Measurements from ENCODE around the gene HYDIN.
"Not testable (repeated sequence)": the region's sequence is repeated elsewhere in the genome, so short reads cannot be mapped to it uniquely, and the experiment has no call there.

Gene HYDIN

DNA sequence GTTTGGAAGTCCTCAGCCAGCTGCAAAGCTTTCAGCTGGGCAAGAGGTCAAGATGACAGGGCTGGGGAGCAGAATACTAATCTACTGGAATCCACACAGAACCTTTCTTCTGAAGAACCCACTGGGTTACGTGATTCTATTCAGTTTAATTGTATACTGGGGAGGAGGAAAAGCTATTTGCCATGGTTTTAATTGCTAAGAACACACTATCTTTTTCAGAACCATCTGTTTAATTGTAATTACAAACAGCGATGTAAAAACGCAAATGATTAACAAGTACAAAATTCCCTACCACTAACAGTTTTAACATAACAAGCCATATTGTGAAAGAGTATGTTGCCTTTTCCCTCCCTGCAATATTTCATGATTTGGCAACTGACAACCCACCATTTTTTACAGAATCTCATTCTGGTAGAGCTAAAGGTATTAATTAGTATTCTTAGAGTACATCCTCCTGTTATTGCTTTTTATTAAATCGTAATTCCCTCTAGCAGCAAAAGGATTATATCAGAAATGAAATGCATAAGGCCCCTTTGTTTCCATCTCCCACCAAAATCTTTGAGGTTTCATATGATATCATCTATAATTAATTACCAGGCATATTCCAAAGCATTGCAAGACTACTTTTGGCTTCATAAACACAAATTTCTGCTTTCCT, 12.1 kb downstream of the HYDIN start:
- no peak for DNase-seq

GRCh38 chr16:71217506-71217905, 13.0 kb downstream of the HYDIN start:
- DNase-seq: no peak

- no peak for DNase-seq
Measured at GRCh38 chr16:71216714-71217113, 13.8 kb downstream of the HYDIN start.

GRCh38 chr16:71214746-71215381, 15.7 kb downstream of the HYDIN start:
- no peak for DNase-seq

DNA sequence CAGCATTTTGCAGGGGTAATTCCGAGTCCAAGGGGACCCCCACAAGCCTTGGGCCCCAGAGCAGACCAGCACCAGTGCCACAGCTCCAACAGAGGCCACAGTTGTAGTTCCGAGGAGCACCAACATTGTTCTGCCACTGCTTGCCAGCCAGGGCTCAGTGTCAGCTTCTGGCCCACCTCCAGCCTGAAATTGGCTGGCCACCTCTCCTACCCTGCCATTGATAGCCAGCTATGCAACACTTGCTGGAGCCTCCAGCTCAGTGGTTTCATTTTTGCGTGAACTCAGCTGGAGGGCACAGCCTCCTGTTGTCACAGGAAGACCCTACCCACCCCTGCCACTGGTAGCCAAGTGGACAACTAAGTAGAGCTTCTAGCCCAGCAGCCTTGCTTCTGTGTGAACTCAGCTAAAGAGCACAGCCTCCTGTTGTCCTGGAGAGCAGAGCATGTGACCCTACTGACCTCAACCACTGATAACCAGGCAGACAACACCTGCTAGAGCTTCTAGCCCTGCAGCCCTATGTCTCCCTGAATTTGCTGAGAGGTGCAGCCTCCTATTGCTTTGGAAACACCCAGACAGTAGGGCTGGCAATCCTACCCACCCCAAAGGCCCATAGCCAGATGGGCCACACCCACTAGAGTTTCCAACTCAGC, 24.9 kb downstream of the HYDIN start:
- DNase-seq: no peak

DNA sequence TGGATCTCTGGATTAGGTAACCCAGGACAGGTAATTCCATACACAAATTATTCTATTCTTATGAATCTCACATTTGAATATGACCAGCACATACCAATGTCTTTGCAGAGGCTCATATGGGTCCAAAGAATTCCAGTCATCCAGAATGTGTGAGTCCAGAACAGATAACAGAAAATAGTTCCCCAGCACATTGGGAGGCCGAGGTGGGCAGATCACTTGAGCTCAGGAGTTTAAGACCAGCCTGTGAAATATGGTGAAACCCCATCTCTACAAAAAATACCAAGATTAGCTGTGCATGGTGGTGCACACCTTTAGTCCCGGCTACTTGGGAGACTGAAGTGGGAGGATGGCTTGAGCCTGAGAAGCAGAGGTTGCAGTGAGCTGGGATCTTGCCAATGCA, 26.9 kb downstream of the HYDIN start:
- no peak for DNase-seq

- DNase-seq: no peak
Measured at GRCh38 chr16:71201556-71201955, 29.0 kb downstream of the HYDIN start.

- no peak for DNase-seq
Measured at GRCh38 chr16:71201054-71201453, 29.5 kb downstream of the HYDIN start.

DNA sequence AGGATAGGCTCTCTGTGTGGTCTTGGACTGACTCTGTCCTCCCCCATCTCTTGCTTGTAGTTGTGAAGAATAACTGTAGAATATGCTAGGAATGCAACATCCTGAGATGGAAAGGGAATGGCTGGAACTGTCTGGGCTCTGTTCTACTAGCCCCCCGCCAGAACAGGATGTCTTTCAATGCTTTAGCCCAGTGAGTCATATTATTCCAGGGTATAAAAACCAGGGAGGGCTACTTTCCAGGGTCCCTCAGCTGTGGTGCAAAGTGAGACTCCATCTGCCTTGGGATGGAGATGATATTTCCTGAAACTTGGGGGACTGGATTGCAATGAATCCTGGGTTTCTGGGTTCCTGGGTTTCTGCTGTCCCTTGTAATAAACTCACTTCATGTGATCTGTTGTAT, 32.1 kb downstream of the HYDIN start:
- no peak for DNase-seq

DNA sequence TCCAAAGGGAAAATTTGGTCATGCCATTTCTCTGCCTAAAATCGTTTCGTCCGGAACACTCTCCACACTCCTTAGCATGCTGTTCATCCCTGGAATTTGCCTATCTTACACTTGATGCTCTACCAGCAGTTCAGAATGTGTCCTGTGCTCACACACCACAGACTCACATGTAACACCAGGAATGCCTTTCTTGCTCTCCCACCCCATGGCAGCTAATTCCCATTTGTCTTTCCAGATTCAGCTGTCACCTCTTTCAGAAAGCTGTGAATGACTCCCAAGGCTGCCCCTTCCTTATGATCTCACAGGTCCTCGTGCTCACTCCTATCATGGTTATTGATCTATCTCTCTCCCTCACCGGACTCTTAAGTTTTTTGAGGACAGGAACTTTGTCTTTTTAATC, 38.1 kb downstream of the HYDIN start:
- DNase-seq: no peak

DNA sequence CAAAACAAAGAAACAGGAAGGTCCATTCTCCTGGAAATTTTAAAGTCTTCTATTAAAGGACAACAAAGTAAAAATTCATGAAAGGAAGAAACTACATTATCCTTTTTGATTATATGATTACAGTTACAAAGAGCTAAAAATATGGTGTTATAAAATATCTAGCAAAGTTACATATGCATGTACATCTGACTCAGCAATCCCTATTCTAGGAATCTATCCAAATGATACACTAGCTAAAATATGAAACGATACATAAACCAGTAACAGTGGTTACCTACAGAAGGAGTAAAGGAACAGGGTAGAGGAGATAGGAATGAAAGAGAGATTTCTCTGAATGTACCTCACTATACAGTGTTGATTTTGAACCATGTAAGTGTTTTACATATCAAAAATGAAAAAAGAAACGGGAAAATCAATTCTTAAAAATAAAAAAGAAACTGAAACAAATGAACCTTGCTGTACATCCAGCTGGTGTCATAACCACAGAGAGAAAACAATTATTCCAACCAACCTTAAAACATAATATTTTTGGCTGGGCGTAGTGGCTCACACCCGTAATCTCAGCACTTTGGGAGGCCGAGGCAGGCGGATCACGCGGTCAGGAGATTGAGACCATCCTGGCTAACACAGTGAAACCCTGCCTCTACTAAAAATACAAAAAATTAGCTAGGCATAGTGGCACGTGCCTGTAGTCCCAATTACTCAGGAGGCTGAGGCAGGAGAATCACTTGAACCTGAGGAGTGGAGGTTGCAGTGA, 41.4 kb downstream of the HYDIN start:
- no peak for DNase-seq

DNA sequence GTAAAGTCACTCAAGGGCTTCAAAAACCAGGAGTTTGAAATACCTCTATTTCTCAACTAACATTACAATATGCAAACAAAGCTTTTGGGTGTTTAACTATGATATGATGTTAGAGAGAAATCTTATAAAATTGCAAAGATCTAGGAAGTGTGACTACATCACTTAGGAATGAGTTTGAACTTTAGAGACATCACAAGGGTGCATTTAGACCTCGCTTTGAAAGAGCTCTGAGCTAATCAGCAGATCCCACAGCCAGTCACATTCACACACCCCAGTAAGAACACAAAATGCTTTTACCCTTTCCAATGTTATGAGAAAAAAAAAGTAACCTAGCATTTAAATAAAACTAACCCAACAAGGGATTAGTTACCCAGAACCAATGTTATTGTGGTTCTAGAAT, 45.2 kb downstream of the HYDIN start:
- DNase-seq: no peak

DNA sequence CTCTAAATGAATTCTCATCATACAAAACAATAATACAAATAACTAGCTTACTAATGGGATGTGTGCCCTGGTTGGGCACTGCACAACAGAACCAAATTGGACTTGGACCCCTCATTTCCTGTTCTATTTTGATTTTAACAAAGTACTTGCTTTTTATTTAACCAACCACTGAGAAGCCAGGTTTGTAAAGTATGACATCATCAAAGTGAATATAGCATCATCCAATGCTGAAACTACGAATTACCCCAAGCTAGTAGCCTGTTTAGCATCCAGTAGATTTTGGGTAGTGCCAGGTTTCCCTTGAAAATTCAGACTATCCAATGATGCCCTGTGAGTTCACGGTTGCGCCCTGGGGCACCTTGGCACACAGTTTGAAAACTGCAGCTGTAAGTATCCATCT, 51.0 kb downstream of the HYDIN start:
- DNase-seq: no peak

- no peak for DNase-seq
Measured at GRCh38 chr16:71172481-71173207, 57.9 kb downstream of the HYDIN start.

GRCh38 chr16:71161007-71161406, 69.5 kb downstream of the HYDIN start:
- not testable (repeated sequence) for DNase-seq

DNA sequence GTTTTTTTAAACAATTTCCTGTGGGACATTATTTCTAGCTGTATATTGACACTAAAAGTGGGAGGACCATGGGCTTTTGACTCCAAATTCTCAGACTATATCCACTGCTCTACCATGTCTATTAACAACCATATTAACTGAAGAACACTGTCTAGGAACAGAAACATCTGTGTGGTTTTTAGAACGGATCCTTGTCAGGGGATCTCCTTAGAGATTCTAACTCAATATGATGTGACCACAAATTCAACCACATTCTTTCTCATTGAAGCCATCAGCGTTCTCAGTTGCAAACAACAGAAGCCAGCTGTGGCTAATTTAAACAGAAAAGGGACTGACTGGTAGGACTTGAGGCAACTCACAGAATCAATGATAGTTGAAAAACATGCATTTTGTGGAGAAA, 73.2 kb downstream of the HYDIN start:
- DNase-seq: not testable (repeated sequence)

DNA sequence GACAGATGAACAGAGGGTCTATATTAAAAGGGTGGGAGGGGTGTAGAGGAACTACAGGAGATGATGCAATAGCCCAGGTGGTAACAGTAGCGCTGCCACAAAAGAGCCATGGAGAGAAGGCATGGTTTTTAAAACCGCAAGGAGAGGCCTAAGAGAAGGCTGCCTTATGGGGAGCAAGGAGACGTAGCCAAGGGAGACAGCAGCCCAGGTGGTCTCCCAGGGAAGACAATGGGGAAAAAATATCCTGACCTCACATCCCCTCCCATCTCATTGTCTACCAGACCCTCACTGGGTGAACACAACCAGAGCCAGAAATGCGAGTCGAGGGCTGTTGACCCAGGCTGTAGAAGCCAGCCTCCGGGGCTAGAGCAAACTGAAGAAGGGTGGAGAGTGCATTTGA, 77.2 kb downstream of the HYDIN start:
- not testable (repeated sequence) for DNase-seq

- not testable (repeated sequence) for DNase-seq
Measured at GRCh38 chr16:71151654-71152053, 78.9 kb downstream of the HYDIN start.

DNA sequence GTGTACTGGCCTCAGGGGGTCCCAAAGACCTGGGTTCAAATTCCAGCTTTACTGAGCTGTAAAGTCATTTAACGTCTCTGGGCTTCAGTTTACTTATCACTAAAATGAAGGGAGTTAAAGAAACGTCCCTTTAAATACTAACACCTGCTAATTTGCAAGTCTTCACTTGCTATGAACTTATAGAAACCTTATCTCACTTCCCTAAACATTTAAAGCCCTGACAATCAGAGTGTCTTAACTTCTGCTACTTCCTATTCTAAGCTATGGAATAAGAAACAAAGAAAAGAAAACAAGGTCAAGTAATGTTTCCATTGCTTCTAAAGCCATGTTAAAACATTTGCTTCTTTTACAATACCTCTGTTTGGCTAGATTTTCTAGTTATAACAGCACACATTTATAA, 87.3 kb downstream of the HYDIN start:
- DNase-seq: not testable (repeated sequence)

DNA sequence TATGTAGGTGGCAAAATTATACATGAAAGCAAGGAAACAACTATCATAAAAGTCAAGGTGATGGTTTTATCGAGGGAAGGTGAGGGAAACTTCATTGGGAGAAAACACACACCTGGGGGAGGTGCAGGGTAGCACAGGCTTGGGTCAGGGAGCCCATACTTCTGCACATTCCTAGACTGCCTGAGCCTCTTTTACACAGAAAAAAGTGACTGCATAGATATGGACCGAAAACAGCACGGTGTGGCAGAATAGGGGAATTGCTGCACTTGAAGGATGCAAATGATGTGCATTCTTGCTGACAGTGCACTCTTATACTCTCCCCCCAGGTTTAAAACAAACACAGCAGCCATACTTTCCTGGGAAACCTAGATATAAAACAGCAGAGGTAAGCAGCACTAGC, 120.0 kb downstream of the HYDIN start:
- not testable (repeated sequence) for DNase-seq

DNA sequence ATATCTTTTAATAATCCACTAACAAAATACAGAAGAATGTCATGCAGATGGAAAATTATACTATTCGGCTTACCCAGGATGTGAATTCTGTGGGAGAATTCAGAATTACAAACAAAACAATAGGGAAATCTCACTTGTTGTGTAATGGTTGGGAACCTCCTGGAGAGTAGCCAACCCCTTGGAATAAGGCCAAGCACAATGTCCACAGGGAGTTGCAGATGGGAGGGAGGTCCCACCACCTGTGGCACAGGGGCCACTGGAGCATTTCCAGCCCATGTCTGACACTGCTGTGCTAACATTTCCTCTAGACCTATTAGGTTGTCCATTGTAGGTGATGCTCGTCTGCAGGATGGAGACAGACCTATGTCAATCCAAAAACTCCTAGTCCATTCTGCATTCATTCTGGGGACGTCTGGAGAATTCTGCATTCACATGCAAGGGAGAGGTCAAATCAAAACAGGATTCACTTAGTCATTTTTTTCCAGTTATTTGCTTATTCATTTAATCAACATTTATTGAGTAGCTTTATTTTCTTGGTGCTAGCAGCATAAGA, 120.8 kb downstream of the HYDIN start:
- not testable (repeated sequence) for DNase-seq

DNA sequence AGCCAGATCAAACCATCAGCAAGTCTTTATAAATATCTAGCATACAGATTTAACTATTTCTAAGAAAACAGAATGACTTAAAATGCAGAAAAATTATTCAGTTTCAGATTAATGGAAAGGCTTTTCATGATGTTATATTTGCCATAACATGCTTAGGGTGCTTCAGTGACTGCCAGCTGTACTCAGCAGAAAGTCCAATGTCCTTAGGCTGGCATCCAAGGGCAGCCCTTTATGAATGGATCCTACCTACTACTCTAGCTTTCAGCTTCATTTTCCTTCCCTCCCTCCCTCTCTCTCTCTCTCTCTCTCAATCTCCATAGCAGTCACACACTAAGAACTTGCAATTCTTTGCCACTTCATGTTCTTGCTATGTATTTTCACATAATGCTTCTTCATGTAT, 124.6 kb downstream of the HYDIN start:
- not testable (repeated sequence) for DNase-seq

DNA sequence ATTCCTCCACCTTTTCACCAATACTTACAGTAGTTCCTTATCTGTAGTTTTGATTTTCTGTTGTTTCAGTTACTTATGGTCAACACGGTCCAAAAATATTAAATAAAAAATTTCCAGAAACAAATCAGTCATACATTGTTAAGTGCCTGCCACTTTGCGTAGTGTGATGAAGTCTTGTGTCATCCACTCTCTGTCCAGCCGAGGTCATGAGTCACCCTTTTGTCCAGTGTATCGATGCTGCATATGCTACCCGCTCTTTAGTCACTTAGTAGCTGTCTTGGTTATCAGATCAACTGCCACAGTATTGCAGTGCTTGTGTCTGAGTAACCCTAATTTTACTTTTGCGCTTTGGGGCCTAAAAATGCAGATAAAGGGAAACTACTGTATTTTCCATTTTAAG, 146.9 kb downstream of the HYDIN start:
- DNase-seq: not testable (repeated sequence)
